Chondrocyte (in vitro differentiated cells): Measurements from ENCODE around the gene DNAH1. TPM values are rescaled to one million over a fixed set of nuclear protein-coding genes. Genes with fewer than 3 reads are reported as not detected.

ENCODE experiments used
- DNase-seq: peaks from one replicate; pipeline ENCODE4 v3.0.0; 2021; ENCODE audit warnings: mixed read lengths, low spot score
- H3K27ac Mint-ChIP-seq: one replicate; pipeline ENCODE4 v1.8.0; 2021; ENCODE audit warnings: mild to moderate bottlenecking, moderate library complexity, mixed read lengths; ENCODE audit not compliant: unreplicated experiment
- H3K27me3 Mint-ChIP-seq: 2 replicates; pipeline ENCODE4 v1.8.0; 2021; ENCODE audit warnings: low read depth, mixed read lengths
- H3K36me3 Mint-ChIP-seq: 2 replicates; pipeline ENCODE4 v1.8.0; 2021; ENCODE audit warnings: low read depth, mixed read lengths
- H3K4me1 Mint-ChIP-seq: 2 replicates; pipeline ENCODE4 v1.8.0; 2021; ENCODE audit warnings: low read depth, mild to moderate bottlenecking, mixed read lengths
- H3K4me3 Mint-ChIP-seq: one replicate; pipeline ENCODE4 v1.8.0; 2021; ENCODE audit warnings: mild to moderate bottlenecking, moderate library complexity, mixed read lengths; ENCODE audit not compliant: unreplicated experiment
- H3K9me3 Mint-ChIP-seq: 2 replicates; pipeline ENCODE4 v1.8.0; 2021; ENCODE audit warnings: low read depth, mixed read lengths
- CTCF ChIP-seq: fragments of 200-600 bp; sonication (generic); IDR thresholded peaks from 2 replicates; pipeline ENCODE4 v1.5.0; 2021; ENCODE audit warnings: antibody characterized with exemption, mild to moderate bottlenecking, moderate library complexity
- total RNA-seq: library from RNA; stranded (reverse); gene quantifications from 3 replicates; pipeline ENCODE4 v1.2.1, GENCODE V29; 2021

DNAH1 gene
- total RNA-seq, 1 donor from 2014 or later = 5.0 TPM

- TF ChIP-seq CTCF = no peak
- Mint-ChIP-seq H3K27me3 (no peaks in the 10 kb centered on the region), H3K27ac (no peak overlapping the region), H3K4me1 (no peaks in the 10 kb centered on the region), H3K36me3 (peaks cover 10% of the 10 kb centered on the region), H3K9me3 (no peaks in the 10 kb centered on the region), H3K4me3 (no peak overlapping the region)
- no peak for DNase-seq
Observed at GRCh38 chr3:52388348-52388821, 72.3 kb downstream of the DNAH1 start.

GRCh38 chr3:52388933-52389332, 72.8 kb downstream of the DNAH1 start:
- Mint-ChIP-seq H3K36me3 (peaks cover 10% of the 10 kb centered on the region), H3K9me3 (no peaks in the 10 kb centered on the region), H3K27me3 (no peaks in the 10 kb centered on the region), H3K4me3 (no peak overlapping the region), H3K4me1 (no peaks in the 10 kb centered on the region), H3K27ac (no peak overlapping the region)
- TF ChIP-seq CTCF = no peak
- no peak for DNase-seq

- H3K9me3 Mint-ChIP-seq = no peaks in the 10 kb centered on the region
- TF ChIP-seq CTCF = no peak
- H3K4me1 Mint-ChIP-seq = no peaks in the 10 kb centered on the region
- no peak overlapping the region for H3K4me3 Mint-ChIP-seq
- no peak overlapping the region for H3K27ac Mint-ChIP-seq
- no peaks in the 10 kb centered on the region for H3K27me3 Mint-ChIP-seq
- H3K36me3 Mint-ChIP-seq = peaks cover 10% of the 10 kb centered on the region
- DNase-seq = peak; percentile 87
Observed at GRCh38 chr3:52391096-52391495, 75.0 kb downstream of the DNAH1 start.

GRCh38 chr3:52392216-52392930, 76.3 kb downstream of the DNAH1 start:
- peaks cover 10% of the 10 kb centered on the region for H3K36me3 Mint-ChIP-seq
- H3K9me3 Mint-ChIP-seq = no peaks in the 10 kb centered on the region
- no peak for TF ChIP-seq CTCF
- DNase-seq = peak; percentile 78
- no peaks in the 10 kb centered on the region for H3K27me3 Mint-ChIP-seq
- no peaks in the 10 kb centered on the region for H3K4me1 Mint-ChIP-seq
- H3K4me3 Mint-ChIP-seq = no peak overlapping the region
- no peak overlapping the region for H3K27ac Mint-ChIP-seq

GRCh38 chr3:52393131-52393807, 77.2 kb downstream of the DNAH1 start:
- Mint-ChIP-seq H3K27ac (no peak overlapping the region), H3K4me1 (no peaks in the 10 kb centered on the region)

More at GRCh38 chr3:52393131-52393807, 77.2 kb downstream of the DNAH1 start:
- Mint-ChIP-seq H3K36me3 (peaks cover 10% of the 10 kb centered on the region), H3K9me3 (no peaks in the 10 kb centered on the region), H3K27me3 (no peaks in the 10 kb centered on the region), H3K4me3 (no peak overlapping the region)
- peak; percentile 74 for DNase-seq
- TF ChIP-seq CTCF = no peak
